ENCODE data around the gene TRIO.

The TRIO gene

GRCh38 chr5:14501353-14502293, 358.5 kb downstream of the TRIO start:
- no peak for DNase-seq

GRCh38 chr5:14502294-14502690, 359.1 kb downstream of the TRIO start:
- no peak for DNase-seq

GRCh38 chr5:14503017-14503680, 360.0 kb downstream of the TRIO start:
- DNase-seq: no peak

- no peak for DNase-seq
These were observed 360.7 kb downstream of the TRIO start for GRCh38 chr5:14503681-14504331.

GRCh38 chr5:14504332-14504727, 361.2 kb downstream of the TRIO start:
- no peak for DNase-seq

- no peak for DNase-seq
These were observed 361.7 kb downstream of the TRIO start for GRCh38 chr5:14504816-14505215.

- DNase-seq: no peak
These were observed 362.4 kb downstream of the TRIO start for GRCh38 chr5:14505310-14506139.

- DNase-seq: no peak
These were observed 363.0 kb downstream of the TRIO start for GRCh38 chr5:14506140-14506538.

- no peak for DNase-seq
These were observed 363.5 kb downstream of the TRIO start for GRCh38 chr5:14506661-14507060.

- DNase-seq: no peak
These were observed 364.2 kb downstream of the TRIO start for GRCh38 chr5:14507156-14507941.

- no peak for DNase-seq
These were observed 364.9 kb downstream of the TRIO start for GRCh38 chr5:14508046-14508445.

- no peak for DNase-seq
These were observed 366.4 kb downstream of the TRIO start for GRCh38 chr5:14509556-14509955.

- no peak for DNase-seq
These were observed 367.1 kb downstream of the TRIO start for GRCh38 chr5:14510156-14510734.

- no peak for DNase-seq
These were observed 367.7 kb downstream of the TRIO start for GRCh38 chr5:14510880-14511279.

GRCh38 chr5:14512574-14512973, 369.4 kb downstream of the TRIO start:
- DNase-seq: no peak

GRCh38 chr5:14513266-14513665, 370.1 kb downstream of the TRIO start:
- no peak for DNase-seq

- no peak for DNase-seq
These were observed 373.8 kb downstream of the TRIO start for GRCh38 chr5:14516901-14517300.

GRCh38 chr5:14518638-14519037, 375.5 kb downstream of the TRIO start:
- no peak for DNase-seq

- no peak for DNase-seq
These were observed 378.6 kb downstream of the TRIO start for GRCh38 chr5:14521748-14522147.

GRCh38 chr5:14522721-14523120, 379.6 kb downstream of the TRIO start:
- DNase-seq: no peak

- DNase-seq: no peak
These were observed 380.3 kb downstream of the TRIO start for GRCh38 chr5:14523243-14524034.

All from T-helper 1 cell (primary cell).